ENCODE results near the gene KLHL6. TPM values are rescaled to one million over a fixed set of nuclear protein-coding genes. Genes with fewer than 3 reads are reported as not detected.
"Not testable (repeated sequence)": the region's sequence is repeated elsewhere in the genome, so short reads cannot be mapped to it uniquely, and the experiment has no call there.

The KLHL6 gene
- total RNA-seq, 1 donor from 2014 or later = 0.11 TPM

DNA sequence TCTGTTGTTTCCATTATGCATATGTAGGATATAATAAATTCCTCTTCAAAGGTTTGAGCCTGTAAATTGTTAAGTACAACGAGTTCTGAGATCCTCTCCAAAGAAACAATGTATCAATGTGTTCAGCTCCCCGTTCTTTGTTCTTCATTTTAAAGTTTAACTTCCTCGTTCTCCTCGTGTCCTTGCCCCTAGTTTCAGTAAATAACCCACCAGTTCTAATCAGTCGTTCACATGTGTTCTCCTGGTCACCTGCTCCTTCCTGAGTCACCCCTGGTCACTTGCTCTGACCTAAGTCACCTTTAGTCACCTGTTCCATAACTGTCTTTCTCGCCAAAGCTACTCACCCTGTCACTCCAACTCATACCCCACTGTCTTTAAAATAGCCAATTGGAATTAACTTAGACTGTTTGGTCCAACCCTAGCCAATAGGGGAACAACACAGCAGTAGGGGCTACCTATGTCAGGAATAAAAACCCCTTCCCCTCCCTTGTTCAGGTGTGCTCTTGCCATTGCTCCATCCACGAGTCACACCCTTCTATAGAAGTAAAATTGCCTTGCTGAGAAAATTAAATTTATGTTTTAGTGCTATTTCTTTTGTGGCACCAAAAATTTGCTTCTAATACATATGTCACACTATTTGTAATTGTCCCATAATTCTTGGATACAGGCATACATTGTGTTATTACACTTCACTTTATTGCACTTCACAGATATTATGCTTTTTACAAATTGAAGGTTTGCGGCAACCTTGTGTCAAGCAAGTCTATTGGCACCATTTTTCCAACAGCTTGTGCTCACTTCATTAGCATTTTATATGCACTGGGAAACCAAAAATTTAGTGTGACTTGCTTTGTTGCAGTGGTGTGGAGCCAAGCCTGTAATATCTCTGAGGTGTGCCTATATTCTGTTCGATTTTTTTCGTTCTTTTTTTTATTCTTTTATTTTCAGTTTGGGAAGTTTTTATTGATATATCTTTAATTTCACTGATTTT, 111.8 kb downstream of the KLHL6 start:
- peaks cover 8% of the 10 kb centered on the region for H3K9me3 ChIP-seq (ENCODE audit: insufficient read depth, low read depth, low read length)
- H4K20me1 ChIP-seq (ENCODE audit: insufficient read depth, low read length) = no peaks in the 10 kb centered on the region
- H3K36me3 ChIP-seq (ENCODE audit: insufficient read depth, low read length) = no peaks in the 10 kb centered on the region
- FAIRE-seq (no peak), DNase-seq (ENCODE audit: low read depth) (no peak)
- H3K9ac ChIP-seq (ENCODE audit: low read length) = no peak overlapping the region
- no peak overlapping the region for H3K4me3 Mint-ChIP-seq (ENCODE audit: unreplicated experiment)
- no peak for TF ChIP-seq EZH2 (IDR thresholded peaks at IDR 0.05; ENCODE audit: insufficient read depth, low read length)
- TF ChIP-seq, protein P1, sequence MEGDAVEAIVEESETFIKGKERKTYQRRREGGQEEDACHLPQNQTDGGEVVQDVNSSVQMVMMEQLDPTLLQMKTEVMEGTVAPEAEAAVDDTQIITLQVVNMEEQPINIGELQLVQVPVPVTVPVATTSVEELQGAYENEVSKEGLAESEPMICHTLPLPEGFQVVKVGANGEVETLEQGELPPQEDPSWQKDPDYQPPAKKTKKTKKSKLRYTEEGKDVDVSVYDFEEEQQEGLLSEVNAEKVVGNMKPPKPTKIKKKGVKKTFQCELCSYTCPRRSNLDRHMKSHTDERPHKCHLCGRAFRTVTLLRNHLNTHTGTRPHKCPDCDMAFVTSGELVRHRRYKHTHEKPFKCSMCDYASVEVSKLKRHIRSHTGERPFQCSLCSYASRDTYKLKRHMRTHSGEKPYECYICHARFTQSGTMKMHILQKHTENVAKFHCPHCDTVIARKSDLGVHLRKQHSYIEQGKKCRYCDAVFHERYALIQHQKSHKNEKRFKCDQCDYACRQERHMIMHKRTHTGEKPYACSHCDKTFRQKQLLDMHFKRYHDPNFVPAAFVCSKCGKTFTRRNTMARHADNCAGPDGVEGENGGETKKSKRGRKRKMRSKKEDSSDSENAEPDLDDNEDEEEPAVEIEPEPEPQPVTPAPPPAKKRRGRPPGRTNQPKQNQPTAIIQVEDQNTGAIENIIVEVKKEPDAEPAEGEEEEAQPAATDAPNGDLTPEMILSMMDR (IDR thresholded peaks at IDR 0.05; ENCODE audit: insufficient read depth, low read depth, low read length) = no peak
- H3K27me3 Mint-ChIP-seq (ENCODE audit: low read depth, unreplicated experiment) = no peaks in the 10 kb centered on the region
- H3K27ac Mint-ChIP-seq (ENCODE audit: unreplicated experiment) = no peak overlapping the region
- H3K79me2 ChIP-seq (ENCODE audit: insufficient read depth, low read length) = peaks cover 4% of the 10 kb centered on the region
- no peak overlapping the region for H3K4me2 ChIP-seq (ENCODE audit: low read length)
- H3K4me1 Mint-ChIP-seq (ENCODE audit: low read depth, unreplicated experiment) = peaks cover 6% of the 10 kb centered on the region
- peaks cover 7% of the 10 kb centered on the region for H3K4me1 ChIP-seq (ENCODE audit: insufficient read depth, low read length)
- H3K27me3 ChIP-seq (ENCODE audit: insufficient read depth, low read length) = no peaks in the 10 kb centered on the region
- no peaks in the 10 kb centered on the region for H3K36me3 Mint-ChIP-seq (ENCODE audit: low read depth, unreplicated experiment)
- H3K9me3 Mint-ChIP-seq (ENCODE audit: unreplicated experiment) = peaks cover 20% of the 10 kb centered on the region
- H3K27ac ChIP-seq (ENCODE audit: low read depth, low read length) = no peak overlapping the region
- H2AFZ ChIP-seq (ENCODE audit: low read depth, low read length) = no peak overlapping the region
- no peak overlapping the region for H3K4me3 ChIP-seq (ENCODE audit: insufficient read depth, low read depth, low read length)

DNA sequence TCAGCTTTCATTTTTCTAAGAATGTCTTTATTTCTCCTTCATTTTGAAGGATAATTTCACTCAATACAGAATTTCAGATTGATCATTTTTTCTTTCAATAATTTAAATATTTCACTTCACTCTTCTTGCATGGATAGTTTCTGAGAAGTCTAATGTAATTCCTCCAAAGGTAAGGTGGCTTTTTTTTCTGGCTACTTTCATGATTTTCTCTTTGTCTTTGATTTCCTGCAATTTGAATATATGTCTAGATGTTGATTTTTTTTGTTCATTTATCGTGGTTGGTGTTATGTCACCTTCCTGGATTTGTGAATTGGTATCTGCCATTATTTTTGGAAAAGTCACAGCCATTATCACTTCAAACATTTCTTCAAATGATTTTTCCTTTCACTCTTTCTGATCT, 112.5 kb downstream of the KLHL6 start:
- Mint-ChIP-seq H3K27ac (ENCODE audit: unreplicated experiment) (no peak overlapping the region), H3K4me3 (ENCODE audit: unreplicated experiment) (no peak overlapping the region), H3K36me3 (ENCODE audit: low read depth, unreplicated experiment) (no peaks in the 10 kb centered on the region), H3K27me3 (ENCODE audit: low read depth, unreplicated experiment) (no peaks in the 10 kb centered on the region), H3K4me1 (ENCODE audit: low read depth, unreplicated experiment) (peaks cover 3% of the 10 kb centered on the region), H3K9me3 (ENCODE audit: unreplicated experiment) (peaks cover 20% of the 10 kb centered on the region)
- peaks cover 8% of the 10 kb centered on the region for H3K9me3 ChIP-seq (ENCODE audit: insufficient read depth, low read depth, low read length)
- no peak overlapping the region for H3K9ac ChIP-seq (ENCODE audit: low read length)
- FAIRE-seq = no peak
- H3K36me3 ChIP-seq (ENCODE audit: insufficient read depth, low read length) = no peaks in the 10 kb centered on the region
- no peaks in the 10 kb centered on the region for H3K27me3 ChIP-seq (ENCODE audit: insufficient read depth, low read length)
- no peak overlapping the region for H3K4me3 ChIP-seq (ENCODE audit: insufficient read depth, low read depth, low read length)
- no peak overlapping the region for H3K27ac ChIP-seq (ENCODE audit: low read depth, low read length)
- no peaks in the 10 kb centered on the region for H3K79me2 ChIP-seq (ENCODE audit: insufficient read depth, low read length)
- H4K20me1 ChIP-seq (ENCODE audit: insufficient read depth, low read length) = no peaks in the 10 kb centered on the region
- peaks cover 1% of the 10 kb centered on the region for H3K4me1 ChIP-seq (ENCODE audit: insufficient read depth, low read length)
- DNase-seq (ENCODE audit: low read depth) = no peak
- TF ChIP-seq EZH2 (IDR thresholded peaks at IDR 0.05; ENCODE audit: insufficient read depth, low read length) = no peak
- TF ChIP-seq, protein P1 (IDR thresholded peaks at IDR 0.05; ENCODE audit: insufficient read depth, low read depth, low read length) = no peak
- no peak overlapping the region for H3K4me2 ChIP-seq (ENCODE audit: low read length)
- H2AFZ ChIP-seq (ENCODE audit: low read depth, low read length) = no peak overlapping the region

DNA sequence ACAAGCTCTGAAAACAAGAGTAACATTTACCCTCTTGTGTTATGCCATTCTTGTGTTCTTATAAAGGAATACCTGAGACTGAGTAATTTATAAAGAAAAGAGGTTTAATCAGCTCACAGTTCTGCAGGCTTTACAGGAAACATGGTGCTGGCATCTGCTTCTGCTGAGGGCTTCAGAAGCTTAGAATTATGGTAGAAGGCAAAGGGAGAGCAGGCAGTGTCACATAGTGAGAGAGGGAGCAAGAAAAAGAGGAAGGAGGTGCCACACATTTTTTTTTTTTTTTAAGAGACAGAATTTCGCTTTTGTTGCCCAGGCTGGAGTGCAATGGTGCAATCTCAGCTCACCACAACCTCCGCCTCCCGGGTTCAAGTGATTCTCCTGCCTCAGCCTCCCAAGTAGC, 115.0 kb downstream of the KLHL6 start:
- not testable (repeated sequence) for H3K27ac ChIP-seq (ENCODE audit: low read depth, low read length); H3K27me3 ChIP-seq (ENCODE audit: insufficient read depth, low read length); H3K9ac ChIP-seq (ENCODE audit: low read length); H3K27ac Mint-ChIP-seq (ENCODE audit: unreplicated experiment); H3K36me3 ChIP-seq (ENCODE audit: insufficient read depth, low read length); DNase-seq (ENCODE audit: low read depth); H3K36me3 Mint-ChIP-seq (ENCODE audit: low read depth, unreplicated experiment); H3K4me2 ChIP-seq (ENCODE audit: low read length); FAIRE-seq; H3K9me3 ChIP-seq (ENCODE audit: insufficient read depth, low read depth, low read length); H3K4me1 Mint-ChIP-seq (ENCODE audit: low read depth, unreplicated experiment); H2AFZ ChIP-seq (ENCODE audit: low read depth, low read length); H3K4me1 ChIP-seq (ENCODE audit: insufficient read depth, low read length); H4K20me1 ChIP-seq (ENCODE audit: insufficient read depth, low read length); H3K4me3 ChIP-seq (ENCODE audit: insufficient read depth, low read depth, low read length); H3K79me2 ChIP-seq (ENCODE audit: insufficient read depth, low read length); H3K4me3 Mint-ChIP-seq (ENCODE audit: unreplicated experiment); H3K27me3 Mint-ChIP-seq (ENCODE audit: low read depth, unreplicated experiment)
- H3K9me3 Mint-ChIP-seq (ENCODE audit: unreplicated experiment) = peaks cover 18% of the 10 kb centered on the region

All from astrocyte (in vitro differentiated cells and primary cell).